BE2C (cell line): ENCODE data around the gene VWA7.

Source experiments
- DNase-seq: peaks from one replicate; pipeline ENCODE4 v3.0.0-alpha.2; 2020
- H3K27me3 ChIP-seq: fragments of 250-450 bp; sonication (Bioruptor Pico); 2 replicates; pipeline ENCODE4 v1.5.1; 2020; ENCODE audit warnings: mild to moderate bottlenecking
- H3K36me3 ChIP-seq: fragments of 250-450 bp; sonication (Bioruptor Pico); 2 replicates; pipeline ENCODE4 v1.5.1; 2020; ENCODE audit warnings: mild to moderate bottlenecking
- H3K4me1 ChIP-seq: fragments of 250-450 bp; sonication (Bioruptor Pico); 2 replicates; pipeline ENCODE4 v1.5.1; 2020
- H3K4me3 ChIP-seq: 2 replicates; pipeline ENCODE4 v1.5.1; 2011; ENCODE audit warnings: low read depth, low read length
- H3K9me3 ChIP-seq: fragments of 250-450 bp; sonication (Bioruptor Pico); 2 replicates; pipeline ENCODE4 v1.5.1; 2020
- CTCF ChIP-seq: IDR thresholded peaks from 2 replicates; pipeline ENCODE4 v1.5.1; 2012; ENCODE audit warnings: mild to moderate bottlenecking, low read depth, low read length

Gene VWA7

GRCh38 chr6:31782126-31782855 lies 5.2 kb upstream of the VWA7 start:
- H3K4me1 ChIP-seq: peaks cover 4% of the 10 kb centered on the region
- DNase-seq: no peak
- peaks cover 83% of the 10 kb centered on the region for H3K36me3 ChIP-seq
- H3K9me3 ChIP-seq: no peaks in the 10 kb centered on the region
- H3K27me3 ChIP-seq: no peaks in the 10 kb centered on the region
- no peak overlapping the region for H3K4me3 ChIP-seq
- TF ChIP-seq CTCF: no peak

DNA sequence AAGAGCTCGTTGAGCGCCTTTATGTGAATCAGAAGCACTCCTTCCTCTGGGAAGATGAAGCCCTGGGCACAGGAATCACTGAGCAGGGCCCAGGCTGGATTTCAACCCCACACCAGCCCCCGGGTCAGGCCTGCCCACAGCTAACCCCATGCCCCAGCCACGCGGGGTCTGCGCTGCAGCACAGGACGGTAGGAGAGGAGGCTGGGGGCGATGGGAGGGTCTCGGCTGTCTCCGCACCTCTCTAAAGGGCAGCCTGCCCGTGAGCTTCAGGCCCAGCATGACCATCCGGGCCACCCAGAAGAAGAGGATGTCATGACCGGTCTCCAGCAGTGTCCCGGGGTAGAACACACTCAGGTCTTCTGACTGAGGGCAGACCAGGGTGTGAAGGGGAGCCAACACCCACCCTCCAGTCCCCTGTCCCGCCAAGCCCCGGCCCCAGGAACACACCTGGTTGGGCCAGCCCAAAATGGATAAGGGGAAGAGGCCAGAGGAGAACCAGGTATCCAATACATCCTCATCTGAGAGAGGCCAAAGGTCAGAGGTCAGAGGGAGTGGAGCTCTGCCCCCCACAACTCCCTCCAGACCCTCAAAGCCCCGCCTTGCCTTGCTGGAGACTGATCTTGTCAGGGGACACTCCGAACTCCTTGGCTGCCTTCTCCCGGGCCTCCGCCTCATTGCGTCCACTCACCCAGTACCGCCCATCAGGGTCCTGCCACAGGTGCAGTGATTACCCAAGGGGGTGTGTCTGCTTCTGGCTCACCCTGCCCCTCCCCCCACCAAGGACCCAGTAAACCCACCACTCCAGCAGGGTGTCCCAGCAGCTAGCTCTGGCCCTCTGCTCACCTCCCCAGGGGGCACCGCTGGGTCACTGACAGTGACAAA lies 4.4 kb upstream of the VWA7 start:
- H3K4me1 ChIP-seq: peaks cover 10% of the 10 kb centered on the region
- H3K27me3 ChIP-seq: no peaks in the 10 kb centered on the region
- no peak for TF ChIP-seq CTCF
- H3K36me3 ChIP-seq: peaks cover 79% of the 10 kb centered on the region
- DNase-seq: no peak
- no peak overlapping the region for H3K4me3 ChIP-seq
- H3K9me3 ChIP-seq: no peaks in the 10 kb centered on the region

- Histone ChIP-seq H3K4me3 (no peak overlapping the region), H3K36me3 (peaks cover 77% of the 10 kb centered on the region), H3K4me1 (peaks cover 10% of the 10 kb centered on the region), H3K9me3 (no peaks in the 10 kb centered on the region), H3K27me3 (no peaks in the 10 kb centered on the region)
- no peak for DNase-seq
- no peak for TF ChIP-seq CTCF
Observed at GRCh38 chr6:31780507-31781243, 3.5 kb upstream of the VWA7 start.

- H3K27me3 ChIP-seq: no peaks in the 10 kb centered on the region
- H3K4me1 ChIP-seq: peaks cover 10% of the 10 kb centered on the region
- DNase-seq: no peak
- no peak for TF ChIP-seq CTCF
- H3K36me3 ChIP-seq: peaks cover 69% of the 10 kb centered on the region
- H3K4me3 ChIP-seq: no peak overlapping the region
- H3K9me3 ChIP-seq: no peaks in the 10 kb centered on the region
Observed at GRCh38 chr6:31779908-31780307, 2.8 kb upstream of the VWA7 start.

- DNase-seq: no peak
- no peak for TF ChIP-seq CTCF
- peaks cover 62% of the 10 kb centered on the region for H3K36me3 ChIP-seq
- peaks cover 10% of the 10 kb centered on the region for H3K4me1 ChIP-seq
- no peaks in the 10 kb centered on the region for H3K27me3 ChIP-seq
- no peaks in the 10 kb centered on the region for H3K9me3 ChIP-seq
- no peak overlapping the region for H3K4me3 ChIP-seq
Observed at GRCh38 chr6:31778999-31779885, 2.1 kb upstream of the VWA7 start.
